Activated CD4-positive, CD25-positive, alpha-beta regulatory T cell treated with anti-CD3 and anti-CD28 coated beads, Interleukin-2, amount 50 U/mL, for 24 hours (primary cell): Measurements from ENCODE around the gene PTPN9.
"Not testable (repeated sequence)": the region's sequence is repeated elsewhere in the genome, so short reads cannot be mapped to it uniquely, and the experiment has no call there.

Experiments used
- ATAC-seq, 2 donors: fragments of 150-1000 bp; cut with Tn5 transposase; one replicate each; pipeline ENCODE4 v1.10.0; 2021; ENCODE audit warnings: mild to moderate bottlenecking in 1 of 2, moderate library complexity in 1 of 2

The PTPN9 gene

DNA sequence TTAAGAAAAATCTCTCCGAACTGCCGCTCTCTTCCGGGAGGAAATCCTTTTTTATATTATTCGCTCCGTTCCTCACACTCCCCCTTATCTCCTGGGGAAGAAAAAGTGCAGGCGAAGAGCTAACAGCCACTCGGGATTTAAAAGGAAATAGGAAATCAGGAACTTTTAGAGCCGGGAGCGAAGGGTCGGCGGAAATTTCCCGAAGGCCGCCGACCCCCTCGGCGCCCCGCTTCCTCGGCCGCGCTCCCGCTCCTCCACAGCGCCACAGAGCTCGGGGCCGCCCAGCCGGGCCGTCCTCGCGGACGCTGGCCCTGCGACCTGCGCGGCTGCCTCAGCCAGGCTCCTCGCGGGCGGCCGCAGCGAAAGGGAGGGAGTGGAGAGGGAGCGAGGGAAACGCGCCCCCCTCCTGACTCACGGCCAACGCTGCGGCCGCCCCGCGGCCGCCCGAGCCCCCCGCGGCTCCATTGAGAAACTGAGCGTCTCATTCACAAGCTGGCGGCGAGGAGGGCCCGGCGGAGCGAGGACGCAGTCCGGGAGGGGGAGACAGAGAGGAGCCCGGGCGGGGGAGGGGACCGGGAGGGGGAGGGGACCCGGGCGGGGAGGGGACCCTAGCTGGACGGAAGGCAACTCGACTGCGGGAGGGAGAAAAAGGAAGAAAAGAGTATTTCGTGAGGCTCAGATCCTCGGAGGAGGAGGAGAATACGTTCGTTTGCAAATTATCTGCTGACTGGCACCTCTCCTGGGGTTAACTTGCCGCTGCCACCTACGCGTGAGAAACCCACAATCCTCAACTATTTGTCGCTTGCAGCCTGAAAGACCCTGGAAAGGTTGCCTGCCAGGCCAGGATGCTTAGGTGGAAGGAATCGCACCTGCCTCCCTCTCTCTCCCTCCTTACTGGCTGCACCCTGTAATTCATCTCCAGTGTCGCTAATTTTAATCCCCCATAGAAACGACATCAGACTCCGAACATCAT lies at the start of gene PTPN9:
PTPN9 (minus strand) TSS at position 368 of the 973 bp plus-strand sequence. CDS start 539 bp downstream, outside the sequence.
- peak; percentile 84 to 88 for ATAC-seq

DNA sequence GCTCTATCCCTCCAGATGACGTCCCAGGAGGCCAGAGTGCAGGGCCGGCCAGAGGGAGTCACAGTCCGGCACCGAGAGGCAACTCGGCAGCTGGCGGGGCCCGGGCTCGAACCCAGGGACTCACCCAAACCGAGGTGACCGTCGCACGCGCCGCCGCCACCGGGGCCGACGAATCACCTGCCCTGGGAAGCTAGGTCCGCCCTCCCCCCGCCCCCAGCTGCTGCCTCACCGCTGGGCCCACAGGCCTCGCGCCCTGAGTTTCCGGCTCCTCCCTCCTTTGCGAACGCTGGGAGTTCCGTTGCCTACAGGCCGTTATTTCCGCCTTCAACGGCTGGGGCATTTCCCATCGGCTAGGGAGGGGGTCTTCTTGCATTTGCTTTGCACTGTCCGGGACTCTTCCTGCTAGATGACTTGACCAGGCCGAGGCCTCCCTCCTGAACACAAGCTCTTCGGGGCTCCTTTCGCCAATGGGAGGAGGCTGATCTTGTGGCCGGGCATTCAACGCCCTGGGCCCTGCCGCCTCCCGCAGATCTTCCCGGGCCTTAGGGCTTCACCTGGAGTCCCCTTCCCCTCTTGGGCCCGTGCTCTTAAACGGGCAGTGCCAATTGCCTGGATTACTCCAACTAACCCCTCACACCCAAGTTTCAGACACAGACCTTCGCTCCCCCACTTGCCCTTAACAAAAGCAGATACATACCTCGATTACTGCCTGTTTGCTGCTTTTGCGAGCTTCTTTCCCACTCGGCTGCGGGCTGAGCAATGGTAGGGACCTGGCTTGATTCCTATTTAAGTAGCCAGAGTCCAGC lies 46.6 kb upstream of the PTPN9 start, which contains the start of gene SNUPN:
SNUPN (minus strand) TSS at position 184 of the 806 bp plus-strand sequence. CDS start 4,674 bp downstream, outside the sequence.
- ATAC-seq = peak; percentile 92

GRCh38 chr15:75622505-75622904 lies 43.4 kb upstream of the PTPN9 start:
- no peak for ATAC-seq

- no peak for ATAC-seq
Measured at GRCh38 chr15:75620841-75621391, 41.8 kb upstream of the PTPN9 start.

DNA sequence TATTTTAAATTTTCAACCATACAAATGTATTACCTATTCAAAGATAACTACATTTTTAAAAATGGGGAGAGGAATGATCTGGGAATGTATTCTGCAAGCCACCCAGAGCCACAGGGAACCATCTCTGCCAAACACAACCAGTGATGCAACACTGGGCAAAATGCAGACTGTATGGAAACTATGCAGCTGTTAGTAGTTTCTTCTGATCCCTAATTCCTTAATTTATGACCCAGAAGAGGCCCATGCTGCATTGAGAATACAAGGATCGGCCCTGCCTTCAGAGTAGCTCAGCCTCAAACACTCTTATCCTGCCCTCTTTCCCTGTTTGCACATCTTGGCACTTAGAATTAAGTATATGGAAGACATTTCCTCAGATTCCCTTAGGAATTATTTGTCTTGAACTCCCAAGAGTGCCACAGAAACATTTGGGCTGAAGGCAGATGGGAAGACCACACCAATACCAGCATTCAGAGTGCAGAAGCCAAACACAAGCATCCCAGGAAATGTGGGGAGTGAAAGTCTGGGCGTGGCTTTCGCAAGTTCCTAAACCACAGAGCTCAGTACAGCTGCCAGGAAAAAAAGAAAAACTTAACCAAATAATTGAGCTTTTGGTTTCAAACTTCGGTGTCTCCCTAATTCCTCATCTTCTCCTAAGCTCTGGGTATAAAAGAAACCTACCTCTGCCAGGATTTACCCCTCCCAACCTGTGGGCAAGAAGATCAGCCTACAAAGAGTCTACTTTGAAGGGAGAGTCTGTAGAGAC lies 41.1 kb upstream of the PTPN9 start:
- ATAC-seq = no peak

DNA sequence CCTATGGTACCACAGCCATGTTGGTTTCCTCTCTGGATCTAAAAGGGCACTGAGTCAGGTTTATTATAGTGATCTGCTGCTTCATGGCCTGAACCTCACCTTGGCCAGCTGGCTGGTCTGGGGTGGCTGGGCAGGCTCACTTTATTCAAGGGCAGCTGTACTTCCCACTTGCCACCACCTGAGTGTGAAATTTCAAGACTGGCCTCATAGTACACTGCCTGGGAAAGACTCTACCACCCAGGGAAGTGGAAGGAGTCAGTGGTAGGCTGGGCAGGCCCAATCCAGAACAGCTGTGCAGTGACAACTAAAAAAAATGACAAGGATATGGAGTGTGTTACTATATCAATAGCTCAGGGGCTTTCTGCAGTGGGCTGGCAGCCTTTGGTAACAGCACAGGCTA lies 37.7 kb upstream of the PTPN9 start:
- ATAC-seq = no peak

DNA sequence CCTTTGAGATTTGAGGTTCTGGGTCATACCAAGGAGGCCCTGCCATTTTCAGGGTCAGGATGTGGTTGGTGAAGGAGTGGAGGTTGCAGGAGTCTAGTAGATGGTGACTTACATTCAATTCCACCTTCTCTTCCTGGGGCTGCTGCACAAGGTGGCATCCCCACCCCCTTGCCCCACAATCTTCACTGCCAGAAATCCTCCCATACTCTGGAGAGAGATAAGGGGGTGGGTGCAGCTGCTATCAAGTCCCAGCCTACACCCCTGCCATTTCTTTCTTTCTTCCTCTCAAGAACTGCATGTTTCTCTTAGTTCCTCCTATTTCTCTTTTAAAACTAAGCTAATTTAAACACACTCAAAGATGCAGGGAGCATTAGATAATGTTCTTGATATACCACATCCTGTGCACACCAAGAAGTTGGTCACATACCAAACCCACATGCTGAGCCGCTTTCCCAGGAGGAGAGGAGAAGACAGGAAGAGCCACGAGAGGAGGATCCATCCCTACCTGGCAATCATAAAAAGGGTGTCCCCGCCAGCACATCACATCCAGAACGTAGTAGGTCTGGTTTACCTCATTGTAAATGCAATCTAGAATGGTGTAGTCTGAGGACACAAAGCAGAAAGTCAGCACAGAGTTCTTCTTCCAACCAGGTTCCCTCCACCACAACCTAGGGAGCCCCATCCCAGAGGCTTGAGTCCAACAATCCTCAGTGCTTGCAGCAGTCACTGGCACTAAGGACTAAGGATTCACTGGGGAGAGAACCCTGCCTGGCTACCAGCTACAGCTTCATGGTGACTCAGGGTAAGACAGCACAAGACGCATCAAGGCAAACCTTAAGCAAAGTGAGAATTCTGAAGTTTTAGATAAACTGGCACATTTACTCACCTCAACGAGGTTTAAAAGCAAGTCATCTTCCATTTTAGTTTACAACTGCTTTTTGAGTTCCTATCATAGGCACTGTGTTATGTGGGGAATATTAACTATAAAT lies 27.9 kb upstream of the PTPN9 start:
- peak; percentile 61 to 75 for ATAC-seq

DNA sequence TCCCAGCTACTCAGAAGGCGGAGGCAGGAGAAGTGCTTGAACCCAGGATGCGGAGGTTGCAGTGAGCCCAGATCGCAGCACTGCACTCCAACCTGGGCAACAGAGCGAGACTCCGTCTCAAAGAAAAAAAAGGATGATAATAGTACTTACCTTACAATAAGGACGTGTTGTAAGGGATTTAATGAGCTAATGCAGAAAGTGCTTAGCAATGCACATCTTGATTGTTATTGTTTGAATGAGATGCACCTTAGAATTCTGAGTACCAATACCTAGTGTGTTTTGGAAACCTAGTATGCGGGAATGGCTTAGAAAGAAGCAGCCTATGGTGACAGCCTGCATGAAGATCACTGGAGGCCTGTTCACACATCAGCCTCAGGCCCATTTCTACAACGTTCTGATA lies 26.9 kb upstream of the PTPN9 start:
- ATAC-seq = no peak

- ATAC-seq = no peak
Measured at GRCh38 chr15:75599401-75599800, 20.3 kb upstream of the PTPN9 start.

- ATAC-seq = no peak
Measured at GRCh38 chr15:75598361-75598760, 19.2 kb upstream of the PTPN9 start.

GRCh38 chr15:75597667-75598341 lies 18.7 kb upstream of the PTPN9 start:
- ATAC-seq = peak; percentile 55 to 71

DNA sequence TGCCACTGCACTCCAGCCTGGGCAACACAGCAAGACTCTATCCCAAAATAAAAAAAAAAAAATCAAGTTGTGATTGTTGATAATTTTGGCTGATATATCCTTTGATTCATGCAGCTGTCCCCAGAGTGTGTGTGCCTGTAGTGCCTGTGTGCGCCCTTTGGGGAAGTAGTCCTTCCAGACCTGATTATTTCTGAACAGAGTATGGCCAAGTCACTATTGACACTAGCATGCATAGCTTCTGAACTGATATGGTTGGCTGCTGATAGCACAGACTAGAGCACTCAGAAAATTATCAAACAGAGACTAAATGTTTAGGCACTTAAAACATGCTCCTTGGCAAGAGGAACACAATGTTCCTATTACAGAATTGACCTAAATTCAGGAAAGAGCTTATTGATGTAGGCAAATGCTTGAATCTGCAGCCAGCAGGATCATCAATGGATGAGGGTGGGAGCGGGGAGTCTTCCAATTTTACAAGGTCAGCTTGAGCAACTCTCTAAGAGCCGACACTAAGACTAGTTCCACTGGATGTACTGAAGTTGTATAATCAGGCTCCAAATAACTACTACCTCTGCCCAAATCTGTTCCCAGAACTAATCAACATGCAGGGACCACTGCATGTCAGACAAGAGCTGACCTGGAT lies 17.7 kb upstream of the PTPN9 start:
- no peak for ATAC-seq

GRCh38 chr15:75594276-75594675 lies 15.2 kb upstream of the PTPN9 start:
- ATAC-seq = no peak

- ATAC-seq = no peak
Measured at GRCh38 chr15:75591655-75592364, 12.7 kb upstream of the PTPN9 start.

GRCh38 chr15:75590239-75590638 lies 11.1 kb upstream of the PTPN9 start:
- ATAC-seq = peak; percentile 60 to 75

DNA sequence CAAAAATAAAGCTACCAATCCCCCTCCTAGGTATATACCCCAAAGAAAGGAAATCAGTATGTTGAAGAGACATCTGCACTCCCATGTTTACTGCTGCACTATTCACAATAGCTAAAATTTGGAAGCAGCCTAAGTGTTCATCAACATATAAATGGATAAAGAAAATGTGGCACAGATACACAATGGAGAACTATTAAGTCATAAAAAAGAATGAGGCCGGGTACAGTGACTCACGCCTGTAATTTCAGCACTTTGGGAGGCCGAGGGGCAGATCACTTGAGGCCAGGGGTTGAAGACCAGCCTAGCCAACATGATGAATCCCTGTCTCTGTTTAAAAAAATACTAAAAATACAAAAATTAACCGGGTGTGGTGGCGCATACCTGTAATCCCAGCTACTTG lies 10.0 kb upstream of the PTPN9 start:
- no peak for ATAC-seq

DNA sequence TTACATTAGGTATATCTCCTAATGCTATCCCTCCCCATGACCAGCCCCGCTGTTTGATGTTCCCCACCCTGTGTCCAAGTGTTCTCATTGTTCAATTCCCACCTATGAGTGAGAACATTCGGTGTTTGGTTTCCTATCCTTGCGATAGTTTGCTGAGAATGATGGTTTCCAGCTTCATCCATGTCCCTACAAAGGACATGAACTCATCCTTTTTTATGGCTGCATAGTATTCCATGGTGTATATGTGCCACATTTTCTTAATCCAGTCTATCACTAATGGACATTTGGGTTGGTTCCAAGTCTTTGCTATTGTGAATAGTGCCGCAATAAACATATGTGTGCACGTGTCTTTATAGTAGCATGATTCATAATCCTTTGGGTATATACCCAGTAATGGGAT lies 7.3 kb upstream of the PTPN9 start:
- not testable (repeated sequence) for ATAC-seq

GRCh38 chr15:75584121-75584520 lies 5.0 kb upstream of the PTPN9 start:
- no peak for ATAC-seq

GRCh38 chr15:75583701-75584100 lies 4.6 kb upstream of the PTPN9 start:
- no peak for ATAC-seq
